Tibial nerve (tissue), 3 donors: ENCODE data around the gene SSR1.

ENCODE experiments used
- CTCF ChIP-seq, 5 experiments: fragments of 200-600 bp in 3 of 5; fragments of 450-650 bp in 2 of 5; sonication (generic) in 3 of 5; IDR thresholded peaks; one replicate each; pipeline ENCODE4 v1.5.1; 2016 to 2019; ENCODE audit warnings: antibody characterized with exemption in 5 of 5, mild to moderate bottlenecking in 3 of 5, moderate library complexity in 2 of 5
- POLR2A ChIP-seq, 2 donors: fragments of 450-650 bp; IDR thresholded peaks; one replicate each; pipeline ENCODE4 v1.6.1; 2017; ENCODE audit warnings: antibody characterized with exemption in 2 of 2, mild to moderate bottlenecking in 2 of 2, moderate library complexity in 2 of 2

GRCh38 chr6:7228662-7229375, 84.2 kb downstream of the SSR1 start:
- TF ChIP-seq CTCF (IDR thresholded peaks at IDR 0.05) (no peak), POLR2A (IDR thresholded peaks at IDR 0.05) (no peak)
